ENCODE measurements around the gene IDUA. TPM values are rescaled to one million over a fixed set of nuclear protein-coding genes. Genes with fewer than 3 reads are reported as not detected.

Gene IDUA
- total RNA-seq, 3 donors from 2014 or later (not counting 1 experiment from before 2014, with no cell fraction given), result 38.7 to 43.6 (median 43.0) TPM

GRCh38 chr4:1026115-1026514 is 39.3 kb downstream of the IDUA start:
- peaks cover 4% of the 10 kb centered on the region for H3K4me1 ChIP-seq (ENCODE audit: control insufficient read depth, insufficient read depth, low read length)
- 55% methylated on average over 17 of the region's 17 CpGs for WGBS (ENCODE audit: insufficient coverage)
- Mint-ChIP-seq H3K4me3 (no peak overlapping the region), H3K36me3 (no peaks in the 10 kb centered on the region), H3K27me3 (ENCODE audit: low read depth in 2 of 2) (no peaks in the 10 kb centered on the region), H3K4me1 (no peaks in the 10 kb centered on the region), H3K9me3 (no peaks in the 10 kb centered on the region), H3K27ac (no peak overlapping the region)
- no peak overlapping the region for H3K27ac ChIP-seq (ENCODE audit: low read length)
- no peaks in the 10 kb centered on the region for H3K36me3 ChIP-seq (ENCODE audit: control insufficient read depth, insufficient read depth, low read length)
- no peak overlapping the region for H3K4me3 ChIP-seq (ENCODE audit: low read length)
- intact Hi-C loops (cut with micrococcal nuclease), result no loop called here
- peak; percentile 17 to 83 (median 74) for ATAC-seq
- peak in 1 of 2 donors; percentile 69 for DNase-seq
- no peak for TF ChIP-seq CTCF (IDR thresholded peaks at IDR 0.05)
- no peaks in the 10 kb centered on the region for H3K27me3 ChIP-seq (ENCODE audit: control insufficient read depth, insufficient read depth, low read length)
- no peaks in the 10 kb centered on the region for H3K9me3 ChIP-seq (ENCODE audit: control insufficient read depth, insufficient read depth, low read length)

GRCh38 chr4:1027219-1027914 is 40.5 kb downstream of the IDUA start:
- intact Hi-C loops (cut with micrococcal nuclease), result no loop called here
- H3K27ac Mint-ChIP-seq, result no peak overlapping the region
- no peaks in the 10 kb centered on the region for H3K27me3 Mint-ChIP-seq (ENCODE audit: low read depth in 2 of 2)
- no peaks in the 10 kb centered on the region for H3K27me3 ChIP-seq (ENCODE audit: control insufficient read depth, insufficient read depth, low read length)
- no peaks in the 10 kb centered on the region for H3K36me3 ChIP-seq (ENCODE audit: control insufficient read depth, insufficient read depth, low read length)
- no peak for ATAC-seq
- H3K4me3 ChIP-seq (ENCODE audit: low read length), result no peak overlapping the region
- H3K4me1 Mint-ChIP-seq, result no peaks in the 10 kb centered on the region
- no peaks in the 10 kb centered on the region for H3K9me3 Mint-ChIP-seq
- H3K36me3 Mint-ChIP-seq, result no peaks in the 10 kb centered on the region
- DNase-seq, result no peak
- WGBS (ENCODE audit: insufficient coverage), result 87% methylated on average over 26 of the region's 26 CpGs
- H3K4me3 Mint-ChIP-seq, result no peak overlapping the region
- H3K27ac ChIP-seq (ENCODE audit: low read length), result no peak overlapping the region
- no peaks in the 10 kb centered on the region for H3K9me3 ChIP-seq (ENCODE audit: control insufficient read depth, insufficient read depth, low read length)
- TF ChIP-seq CTCF (IDR thresholded peaks at IDR 0.05), result no peak
- no peaks in the 10 kb centered on the region for H3K4me1 ChIP-seq (ENCODE audit: control insufficient read depth, insufficient read depth, low read length)

GRCh38 chr4:1027915-1028238 is 41.0 kb downstream of the IDUA start:
- no peak for DNase-seq
- ATAC-seq, result no peak
- Mint-ChIP-seq H3K36me3 (no peaks in the 10 kb centered on the region), H3K4me1 (no peaks in the 10 kb centered on the region), H3K27me3 (ENCODE audit: low read depth in 2 of 2) (no peaks in the 10 kb centered on the region), H3K9me3 (no peaks in the 10 kb centered on the region), H3K27ac (no peak overlapping the region), H3K4me3 (no peak overlapping the region)
- Histone ChIP-seq H3K4me1 (ENCODE audit: control insufficient read depth, insufficient read depth, low read length) (no peaks in the 10 kb centered on the region), H3K9me3 (ENCODE audit: control insufficient read depth, insufficient read depth, low read length) (no peaks in the 10 kb centered on the region), H3K27me3 (ENCODE audit: control insufficient read depth, insufficient read depth, low read length) (no peaks in the 10 kb centered on the region), H3K36me3 (ENCODE audit: control insufficient read depth, insufficient read depth, low read length) (no peaks in the 10 kb centered on the region), H3K4me3 (ENCODE audit: low read length) (no peak overlapping the region), H3K27ac (ENCODE audit: low read length) (no peak overlapping the region)
- WGBS (ENCODE audit: insufficient coverage), result 76% methylated on average over 9 of the region's 9 CpGs
- intact Hi-C loops (cut with micrococcal nuclease), result no loop called here
- no peak for TF ChIP-seq CTCF (IDR thresholded peaks at IDR 0.05)
